ENCODE measurements around the gene CORT. TPM values are rescaled to one million over a fixed set of nuclear protein-coding genes. Genes with fewer than 3 reads are reported as not detected.
"Not testable (repeated sequence)": the region's sequence is repeated elsewhere in the genome, so short reads cannot be mapped to it uniquely, and the experiment has no call there.

CORT gene, protein sequence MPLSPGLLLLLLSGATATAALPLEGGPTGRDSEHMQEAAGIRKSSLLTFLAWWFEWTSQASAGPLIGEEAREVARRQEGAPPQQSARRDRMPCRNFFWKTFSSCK
- total RNA-seq = 0.82 TPM

DNA sequence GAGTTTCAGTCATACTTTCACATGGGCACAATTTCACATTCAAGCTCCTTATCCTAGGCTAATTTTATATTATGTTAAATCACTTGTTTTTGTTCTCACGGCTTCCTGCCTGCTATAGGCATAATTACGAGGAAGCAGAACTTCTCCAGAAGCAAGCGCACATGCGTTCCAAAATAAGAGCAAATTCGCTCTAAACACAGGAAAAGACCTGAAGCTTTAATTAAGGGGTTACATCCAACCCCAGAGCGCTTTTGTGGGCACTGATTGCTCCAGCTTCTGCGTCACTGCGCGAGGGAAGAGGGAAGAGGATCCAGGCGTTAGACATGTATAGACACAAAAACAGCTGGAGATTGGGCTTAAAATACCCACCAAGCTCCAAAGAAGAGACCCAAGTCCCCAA is at the start of gene CORT:
TSS of gene CORT (plus strand) at position 281 of the 400 bp plus-strand sequence. CDS start 193 bp downstream, outside the sequence.
- DNase-seq = no peak

DNA sequence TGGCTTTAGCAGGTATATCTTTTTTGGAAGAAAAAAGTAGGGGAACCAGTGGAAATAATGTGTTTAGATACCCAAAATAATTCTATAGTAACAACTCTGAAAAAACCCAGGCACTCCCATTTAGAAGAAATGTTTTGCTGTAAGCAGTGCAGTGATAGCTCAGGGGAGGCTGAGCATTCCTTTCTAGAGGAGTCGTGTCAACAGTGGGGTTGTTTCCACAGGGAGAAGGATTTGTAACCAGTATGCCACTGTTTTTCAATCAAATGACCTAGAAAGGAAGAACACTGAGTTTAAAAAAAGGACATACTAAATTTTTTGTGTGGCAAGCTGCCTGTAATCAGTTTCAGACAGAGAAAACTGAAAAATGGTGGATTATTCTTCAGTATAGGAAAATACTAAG is 48.5 kb upstream of the CORT start:
- no peak for DNase-seq

DNA sequence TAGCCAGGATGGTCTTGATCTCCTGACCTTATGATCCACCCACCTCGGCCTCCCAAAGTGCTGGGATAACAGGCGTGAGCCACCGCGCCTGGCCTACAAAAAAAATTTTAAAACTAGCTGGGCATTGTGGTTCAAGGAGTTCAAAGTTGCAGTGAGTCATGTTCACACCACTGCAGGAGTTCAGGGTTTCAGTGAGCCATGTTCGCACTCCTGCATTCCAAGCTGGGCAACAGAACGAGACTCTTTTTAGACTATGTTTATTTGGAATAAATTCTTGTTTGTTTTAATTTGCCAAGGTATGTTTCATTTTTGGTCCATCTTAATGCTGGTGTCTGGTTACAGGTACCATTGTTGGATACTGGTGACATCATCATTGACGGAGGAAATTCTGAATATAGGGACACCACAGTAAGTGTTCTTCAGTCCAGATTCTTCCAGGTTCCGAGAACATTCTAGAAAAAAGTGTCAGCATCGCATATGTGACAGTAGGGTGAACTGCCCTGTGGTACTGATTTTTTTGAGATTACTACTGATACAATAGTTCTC is 47.0 kb upstream of the CORT start:
- DNase-seq = no peak

DNA sequence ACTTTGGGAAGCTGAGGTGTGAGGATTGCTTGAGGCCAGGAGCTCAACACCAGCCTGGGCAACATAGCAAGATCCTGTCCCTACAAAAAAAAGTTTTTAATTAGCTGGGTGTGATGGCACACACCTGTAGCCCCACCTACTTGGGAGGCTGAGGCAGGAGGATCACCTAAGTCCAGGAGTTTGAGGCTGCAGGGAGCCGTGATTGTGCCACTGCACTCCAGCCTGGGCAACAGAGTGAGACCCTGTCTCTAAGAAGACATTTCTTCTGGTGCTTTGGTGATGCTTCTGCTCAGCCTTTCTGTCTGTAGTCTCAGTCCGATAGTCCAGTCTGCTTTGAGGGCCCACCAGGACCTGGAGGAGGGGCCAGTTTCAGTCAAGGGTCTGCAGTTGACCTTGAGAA is 42.6 kb upstream of the CORT start:
- DNase-seq = no peak

DNA sequence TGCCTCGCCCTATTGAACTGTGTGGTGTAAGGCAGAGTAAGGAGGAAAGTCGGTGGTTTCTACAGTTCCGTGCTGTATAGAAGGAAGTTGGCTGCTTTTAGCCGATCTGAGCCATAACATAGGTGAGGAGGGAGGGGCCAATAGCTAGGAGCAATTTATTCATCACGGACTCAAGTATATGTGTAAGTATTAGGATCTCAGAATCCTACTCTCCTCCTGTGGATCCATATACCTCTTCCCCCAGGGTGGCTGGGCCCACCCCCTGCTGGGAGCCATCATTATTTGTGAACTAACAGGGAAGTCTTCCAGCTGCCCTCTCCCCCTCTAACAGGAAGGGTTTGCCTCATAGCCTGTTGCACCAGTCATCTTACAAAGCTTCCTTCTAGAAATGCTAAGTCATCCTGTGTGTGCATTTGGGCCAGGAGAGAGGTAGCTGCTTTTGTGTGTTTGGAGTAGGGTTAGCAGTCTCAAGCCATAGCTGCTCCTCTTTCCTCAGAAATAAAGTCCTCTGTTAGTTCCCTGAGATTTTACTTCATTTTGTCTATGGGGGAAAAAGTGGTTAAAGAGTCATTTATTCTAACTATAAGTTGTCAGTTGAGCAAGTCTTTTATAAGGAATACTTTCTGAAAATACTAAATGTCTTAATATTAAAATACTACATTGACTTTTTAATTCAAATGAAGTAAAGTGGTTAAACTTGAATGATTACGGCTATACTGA is 34.5 kb upstream of the CORT start:
- no peak for DNase-seq

DNA sequence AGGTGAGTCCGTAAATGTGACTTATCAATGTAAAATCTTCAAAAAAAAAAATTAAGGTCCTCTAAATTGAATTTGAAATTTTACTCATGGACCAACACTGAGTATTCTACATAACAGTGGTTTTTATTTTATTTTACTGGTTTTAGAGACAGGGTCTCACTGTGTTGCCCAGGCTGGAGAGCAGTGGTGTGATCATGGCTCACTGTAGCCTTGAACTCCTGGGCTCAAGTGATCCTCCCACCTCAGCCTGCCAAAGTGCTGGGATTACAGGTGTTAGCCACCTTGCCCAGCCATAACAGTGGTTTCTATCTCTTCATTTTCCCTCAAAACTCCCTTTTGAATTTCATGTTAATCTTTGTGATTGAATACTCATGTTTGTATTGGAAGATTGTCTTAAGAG is 33.9 kb upstream of the CORT start:
- DNase-seq = not testable (repeated sequence)

DNA sequence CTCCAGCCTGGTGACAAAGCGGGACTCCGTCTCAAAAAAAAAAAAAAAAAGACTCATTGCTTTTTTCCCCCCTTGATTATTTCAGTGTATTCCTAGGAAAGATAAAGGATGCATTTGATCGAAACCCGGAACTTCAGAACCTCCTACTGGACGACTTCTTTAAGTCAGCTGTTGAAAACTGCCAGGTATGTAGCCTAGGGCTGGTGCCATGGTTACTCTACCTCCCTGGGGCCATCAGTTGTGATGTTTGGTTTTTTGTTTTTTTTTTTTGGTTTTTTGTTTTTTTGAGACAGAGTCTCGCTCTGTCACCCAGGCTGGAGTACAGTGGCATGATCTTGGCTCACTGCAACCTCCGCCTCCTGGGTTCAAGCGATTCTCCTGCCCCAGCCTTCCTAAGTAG is 31.1 kb upstream of the CORT start:
- not testable (repeated sequence) for DNase-seq

DNA sequence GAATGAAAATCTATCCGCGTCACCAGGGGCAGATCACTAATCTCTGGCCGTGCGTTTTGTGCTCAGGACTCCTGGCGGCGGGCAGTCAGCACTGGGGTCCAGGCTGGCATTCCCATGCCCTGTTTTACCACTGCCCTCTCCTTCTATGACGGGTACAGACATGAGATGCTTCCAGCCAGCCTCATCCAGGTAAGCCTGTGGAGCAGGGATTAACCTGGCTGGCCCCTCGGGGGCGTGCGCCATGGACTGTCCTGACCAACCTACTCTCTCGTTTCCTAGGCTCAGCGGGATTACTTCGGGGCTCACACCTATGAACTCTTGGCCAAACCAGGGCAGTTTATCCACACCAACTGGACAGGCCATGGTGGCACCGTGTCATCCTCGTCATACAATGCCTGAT is 30.5 kb upstream of the CORT start:
- no peak for DNase-seq

DNA sequence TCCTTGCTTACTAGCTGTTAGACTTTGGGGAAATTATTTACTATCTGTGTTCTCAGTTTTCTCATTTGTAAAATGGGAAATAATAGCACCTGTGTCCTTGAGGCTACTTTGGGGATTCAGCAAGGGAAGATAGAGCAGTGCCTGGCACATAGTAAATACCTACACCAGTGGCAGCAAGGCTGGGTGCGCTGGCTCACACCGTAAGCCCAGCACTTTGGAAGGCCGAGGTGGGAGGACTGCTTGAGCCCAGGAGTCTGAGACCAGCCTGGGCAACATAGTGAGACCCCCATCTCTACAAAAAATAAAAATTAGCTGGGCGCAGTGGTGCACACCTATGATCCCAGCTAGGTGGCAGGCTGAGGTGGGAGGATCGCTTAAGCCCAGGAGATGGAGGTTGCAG is 28.2 kb upstream of the CORT start:
- no peak for DNase-seq

DNA sequence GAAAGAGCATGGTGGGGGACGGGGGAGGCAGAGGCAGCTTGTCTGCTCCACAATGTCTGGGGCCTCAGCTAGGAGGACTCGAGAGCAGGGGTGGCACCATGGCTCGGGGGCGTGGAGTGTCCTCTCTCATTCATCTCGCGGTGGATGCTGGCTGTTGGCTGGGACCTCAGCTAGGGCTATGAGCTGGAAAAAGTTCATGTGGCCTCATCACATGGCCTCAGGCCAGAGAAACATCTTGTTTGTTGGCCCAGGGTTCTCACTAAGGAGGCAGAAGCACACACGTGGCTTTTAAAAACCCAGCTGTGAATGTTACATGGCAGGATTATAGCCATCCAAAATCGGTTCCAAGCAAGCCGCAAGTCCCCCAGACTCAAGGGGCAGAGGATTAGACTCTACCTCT is 25.8 kb upstream of the CORT start:
- peak; percentile 80 for DNase-seq

DNA sequence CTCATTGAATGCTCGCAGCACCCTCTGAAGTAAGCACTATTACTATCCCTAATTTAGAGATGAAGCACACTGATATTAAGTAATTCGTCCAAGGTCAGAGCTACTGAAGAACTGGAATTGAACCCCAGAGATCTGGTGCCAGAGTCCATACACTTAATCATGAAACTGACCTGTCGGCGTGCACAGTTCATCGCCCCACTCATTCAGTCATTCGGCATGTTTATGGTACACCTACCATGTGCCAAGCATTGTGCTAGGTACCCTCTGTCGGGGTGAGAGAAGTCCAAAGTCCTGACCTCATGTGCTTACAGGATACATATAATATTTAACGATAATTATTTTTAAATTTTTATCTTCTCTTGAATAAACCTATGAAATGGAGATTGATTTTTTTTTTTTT is 25.2 kb upstream of the CORT start:
- DNase-seq = no peak

DNA sequence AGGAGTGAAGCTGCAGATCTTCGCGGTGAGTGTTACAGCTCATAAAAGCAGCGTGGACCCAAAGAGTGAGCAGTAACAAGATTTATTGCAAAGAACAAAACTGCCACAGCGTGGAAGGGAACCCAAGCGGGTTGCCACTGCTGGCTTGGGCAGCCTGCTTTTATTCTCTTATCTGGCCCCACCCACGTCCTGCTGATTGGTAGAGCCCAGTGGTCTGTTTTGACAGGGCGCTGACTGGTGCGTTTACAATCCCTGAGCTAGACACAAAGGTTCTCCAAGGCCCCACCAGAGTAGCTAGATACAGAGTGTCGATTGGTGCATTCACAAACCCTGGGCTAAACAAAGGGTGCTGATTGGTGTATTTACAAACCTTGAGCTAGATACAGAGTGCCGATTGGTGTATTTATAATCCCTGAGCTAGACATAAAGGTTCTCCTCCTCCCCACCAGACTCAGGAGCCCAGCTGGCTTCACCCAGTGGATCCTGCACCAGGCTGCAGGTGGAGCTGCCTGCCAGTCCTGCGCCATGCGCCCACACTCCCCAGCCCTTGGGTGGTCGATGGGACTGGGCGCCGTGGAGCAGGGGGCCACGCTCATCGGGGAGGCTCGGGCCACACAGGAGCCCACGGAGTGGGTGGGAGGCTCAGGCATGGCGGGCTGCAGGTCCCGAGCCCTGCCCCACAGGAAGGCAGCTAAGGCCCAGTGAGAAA is 23.9 kb upstream of the CORT start:
- DNase-seq = not testable (repeated sequence)

DNA sequence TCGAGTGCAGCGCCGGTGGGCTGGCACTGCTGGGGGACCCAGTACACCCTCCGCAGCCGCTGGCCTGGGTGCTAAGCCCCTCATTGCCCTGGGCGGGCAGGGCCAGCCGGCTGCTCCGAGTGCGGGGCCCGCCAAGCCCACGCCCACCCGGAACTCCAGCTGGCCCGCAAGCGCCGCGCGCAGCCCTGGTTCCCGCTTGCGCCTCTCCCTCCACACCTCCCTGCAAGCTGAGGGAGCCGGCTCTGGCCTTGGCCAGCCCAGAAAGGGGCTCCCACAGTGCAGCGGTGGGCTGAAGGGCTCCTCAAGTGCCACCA is 23.3 kb upstream of the CORT start:
- DNase-seq = not testable (repeated sequence)

DNA sequence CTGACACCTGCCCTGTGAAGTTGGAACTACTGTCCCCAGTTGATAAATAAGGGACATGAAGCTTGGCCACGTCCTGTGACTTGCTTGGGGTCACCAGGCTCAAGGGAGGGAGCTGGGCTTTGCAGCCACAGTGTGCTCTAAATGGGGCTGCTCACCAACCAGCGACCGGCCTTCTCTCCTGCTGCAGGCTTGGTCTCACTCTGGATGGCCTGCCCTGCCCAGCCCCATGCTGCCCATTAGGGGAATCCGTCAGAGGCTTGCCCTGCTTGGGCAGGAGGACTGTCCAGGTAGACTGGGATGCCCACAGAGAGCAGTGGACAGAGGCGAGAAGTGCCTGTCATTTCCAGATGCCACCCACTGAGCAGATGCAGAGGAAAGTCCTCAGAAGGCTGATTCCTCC is 20.8 kb upstream of the CORT start:
- DNase-seq = no peak

DNA sequence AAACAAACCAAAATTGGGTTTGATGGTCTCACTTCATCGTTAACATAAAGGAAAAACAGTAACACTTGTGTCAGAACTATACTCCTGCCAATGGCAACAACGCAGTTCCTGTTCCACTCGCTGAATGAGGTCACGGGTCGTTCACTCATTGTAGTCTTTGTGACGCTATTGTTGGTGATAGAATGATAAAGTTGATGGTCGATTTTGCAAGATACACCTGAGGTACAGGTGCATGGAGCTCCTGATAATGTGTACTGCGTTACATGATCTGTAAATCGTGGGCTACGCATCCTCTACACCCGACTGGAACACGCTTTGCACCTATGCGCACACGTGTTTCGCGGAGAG is 20.0 kb upstream of the CORT start:
- DNase-seq = no peak

DNA sequence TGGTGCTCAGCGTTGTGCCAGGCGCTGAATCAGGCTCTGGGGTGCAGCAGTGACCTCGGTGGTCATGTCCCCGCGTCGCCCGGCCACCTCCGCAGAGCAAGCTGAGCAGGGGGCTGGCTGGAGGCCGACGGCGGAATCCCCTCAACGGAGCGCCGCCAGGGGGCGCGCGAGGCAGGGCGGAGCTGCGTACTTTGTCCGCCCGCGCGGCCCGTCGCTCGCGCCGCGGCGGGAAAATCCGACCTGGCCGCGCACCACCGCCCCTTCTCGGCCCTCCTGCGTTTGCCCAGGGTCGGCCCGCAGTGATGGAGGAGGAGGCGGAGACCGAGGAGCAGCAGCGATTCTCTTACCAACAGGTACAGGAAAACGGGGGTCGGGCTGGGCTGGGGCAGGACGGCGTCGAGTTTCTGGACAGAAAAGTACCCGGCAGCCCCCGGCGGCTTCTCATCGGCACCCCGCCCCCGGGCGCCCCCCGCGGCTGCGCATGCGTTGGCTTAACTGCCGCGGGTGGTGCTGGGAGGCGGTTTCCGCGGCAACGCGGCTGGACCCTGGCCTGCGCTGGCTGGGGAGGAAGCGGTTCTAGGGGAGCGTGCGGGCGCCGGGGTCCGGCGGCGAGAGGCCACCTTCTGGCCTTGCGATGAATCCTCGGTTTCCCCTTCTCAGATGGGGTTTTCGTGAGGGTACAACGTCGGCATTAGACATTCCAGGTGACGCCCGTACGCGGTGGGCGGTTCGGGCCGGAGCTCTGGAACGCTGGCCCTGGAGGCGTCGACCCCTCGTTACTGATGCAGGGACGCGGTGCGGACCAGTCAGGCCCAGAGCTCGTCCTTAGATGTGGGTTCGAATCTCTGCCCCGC is 19.4 kb upstream of the CORT start, which contains the start of gene CENPS:
TSS of gene CENPS (plus strand) at position 218 of the 854 bp plus-strand sequence. CDS start at position 303, 85 bp downstream.
- DNase-seq = peak; percentile 98

DNA sequence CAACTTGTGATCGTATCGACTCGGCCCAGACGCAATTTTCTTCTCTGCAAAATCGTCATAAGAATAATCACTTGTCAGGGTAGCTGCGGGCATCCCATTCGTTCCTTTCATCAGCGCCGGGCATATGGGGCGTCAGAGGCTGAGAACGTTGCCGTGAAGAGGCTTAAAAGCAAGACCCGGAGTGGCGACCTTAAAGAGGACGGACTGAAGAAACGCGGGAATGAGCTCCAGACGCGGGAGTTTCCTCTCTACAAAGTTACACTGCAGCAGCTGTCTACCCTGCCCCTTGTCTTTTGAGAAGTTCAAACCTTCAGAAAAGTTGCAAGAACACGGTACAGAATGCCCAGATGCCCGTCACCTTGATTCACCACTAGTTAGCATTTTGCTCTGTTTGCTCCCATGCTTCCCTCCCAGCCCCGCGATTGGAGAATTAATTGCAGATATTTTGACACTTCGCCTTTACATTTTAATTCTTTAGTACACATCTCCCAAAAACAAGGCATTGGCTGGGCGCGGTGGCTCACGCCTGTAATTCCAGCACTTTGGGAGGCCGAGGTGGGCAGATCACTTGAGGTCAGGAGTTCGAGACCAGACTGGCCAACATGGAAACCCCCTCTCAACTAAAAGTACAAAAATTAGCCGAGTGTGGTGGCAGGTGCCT is 18.6 kb upstream of the CORT start:
- no peak for DNase-seq

DNA sequence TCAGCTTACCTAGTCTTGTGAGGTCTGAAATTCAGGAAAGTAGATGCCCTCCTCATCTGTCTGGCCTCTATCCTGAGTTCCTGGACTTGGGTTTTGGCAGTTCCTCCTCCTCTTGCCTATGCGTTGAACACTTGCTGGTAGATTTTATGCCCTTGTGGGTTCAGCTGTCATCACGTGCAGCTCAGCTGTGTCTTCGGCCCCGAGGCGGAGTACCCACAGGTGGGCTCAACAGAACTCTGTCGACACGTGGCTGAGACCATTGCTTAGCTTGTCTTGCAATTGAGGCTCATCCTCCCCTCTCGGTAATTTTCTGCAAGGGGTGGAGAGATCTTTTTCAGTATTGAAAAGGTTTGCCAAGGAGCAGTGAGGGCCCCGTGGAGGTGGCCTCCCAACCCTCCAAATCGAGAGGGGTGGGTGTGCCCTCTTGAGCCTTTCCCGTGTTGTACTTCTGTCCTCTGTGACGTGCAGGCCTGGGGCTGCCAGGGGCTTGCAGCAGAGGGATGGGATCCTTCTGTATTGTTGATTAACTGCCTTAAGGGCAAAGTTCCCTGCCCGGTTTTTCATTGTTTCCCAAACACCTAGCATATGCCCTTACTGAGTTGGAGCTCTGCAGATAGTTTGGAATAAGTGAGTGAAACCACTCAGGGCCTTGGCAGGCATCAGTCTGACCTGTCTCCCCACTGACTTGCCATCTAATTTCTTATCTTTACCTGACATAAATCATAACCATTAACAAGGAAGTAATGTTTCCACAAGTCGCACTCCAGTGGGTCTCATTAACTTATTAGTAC is 16.7 kb upstream of the CORT start:
- DNase-seq = no peak

DNA sequence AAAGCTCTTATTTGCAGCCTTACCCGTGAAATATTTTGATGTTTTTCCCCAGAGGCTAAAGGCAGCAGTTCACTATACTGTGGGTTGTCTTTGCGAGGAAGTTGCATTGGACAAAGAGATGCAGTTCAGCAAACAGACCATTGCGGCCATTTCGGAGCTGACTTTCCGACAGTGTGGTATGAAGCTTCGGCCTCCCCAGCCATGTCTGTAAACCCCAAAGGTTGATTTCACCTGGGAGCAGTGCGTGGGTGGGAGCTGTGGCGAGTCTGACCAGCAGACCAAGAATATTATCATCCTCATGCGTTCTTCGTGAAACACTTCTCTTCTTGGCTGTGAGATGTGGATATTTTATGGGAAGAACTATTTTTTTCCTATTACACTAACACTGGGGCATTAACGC is 16.0 kb upstream of the CORT start:
- DNase-seq = no peak

DNA sequence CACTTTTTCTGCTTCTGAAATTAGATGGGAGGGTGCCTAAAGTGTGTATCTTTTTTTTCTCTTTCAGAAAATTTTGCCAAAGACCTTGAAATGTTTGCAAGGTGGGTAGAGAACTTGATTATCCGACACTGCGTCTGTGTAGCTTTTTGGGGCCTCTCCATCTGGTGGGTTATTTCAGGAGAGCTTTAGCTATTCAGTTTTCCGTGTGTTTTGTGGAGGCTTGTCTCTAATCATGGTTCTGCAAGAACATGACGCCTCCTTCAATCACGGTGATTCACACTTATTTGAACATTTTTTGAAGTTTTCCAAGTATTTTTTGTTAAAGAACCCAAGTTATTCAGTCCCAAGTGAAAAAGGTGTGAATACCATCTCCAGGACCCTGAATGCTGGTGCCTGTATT is 15.2 kb upstream of the CORT start:
- DNase-seq = no peak

DNA sequence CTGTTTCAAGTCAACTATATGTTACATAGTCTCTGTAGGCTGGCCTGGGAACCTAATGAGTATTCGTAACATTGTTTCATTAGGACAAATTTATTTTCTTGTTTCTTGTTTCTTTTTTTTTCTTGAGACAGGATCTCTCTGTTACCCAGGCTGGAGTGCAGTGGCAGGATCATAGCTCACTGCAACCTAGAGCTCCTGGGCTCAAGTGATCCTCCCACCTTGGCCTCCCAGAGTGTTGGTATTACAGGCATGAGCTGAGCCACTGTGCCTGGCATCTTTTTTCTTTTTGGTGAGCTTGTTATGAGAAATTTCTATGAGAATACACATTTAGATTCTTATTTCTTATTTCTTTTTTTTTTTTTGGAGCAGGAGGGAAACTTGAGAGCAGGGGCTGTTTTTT is 12.8 kb upstream of the CORT start:
- DNase-seq = no peak
